GM18505 (cell line): ENCODE results near the gene OR10J4.

ENCODE experiments used
- ATAC-seq: cut with Tn5 transposase; IDR thresholded peaks from one replicate; pipeline ENCODE4 v1.9.1; 2021; ENCODE audit not compliant: unreplicated experiment
- POLR2A ChIP-seq: IDR thresholded peaks from 4 replicates; pipeline ENCODE4 v1.6.1; 2011; ENCODE audit warnings: borderline replicate concordance; ENCODE audit not compliant: insufficient read depth, insufficient read length; ENCODE audit errors: extremely low read depth

OR10J4 gene

DNA sequence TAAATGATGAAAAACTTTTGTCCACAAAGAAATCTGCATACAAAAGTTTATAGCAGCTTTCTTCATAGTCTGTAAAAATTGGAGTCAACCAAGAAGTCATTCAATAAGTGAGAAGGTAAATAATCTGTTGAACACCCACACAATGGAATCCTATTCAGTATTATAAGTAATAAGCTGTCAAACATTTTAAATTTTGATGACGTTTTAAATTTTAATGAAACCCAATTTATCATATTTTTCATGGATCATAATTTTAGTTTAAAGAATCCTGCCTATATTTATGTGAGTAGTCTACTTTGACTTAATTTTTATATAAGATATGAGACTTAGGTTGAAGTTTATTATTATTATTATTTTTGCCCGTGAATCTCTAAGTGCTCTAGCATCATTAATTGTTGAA is 27.5 kb downstream of the OR10J4 start:
- ATAC-seq, result no peak
- TF ChIP-seq POLR2A, result no peak

DNA sequence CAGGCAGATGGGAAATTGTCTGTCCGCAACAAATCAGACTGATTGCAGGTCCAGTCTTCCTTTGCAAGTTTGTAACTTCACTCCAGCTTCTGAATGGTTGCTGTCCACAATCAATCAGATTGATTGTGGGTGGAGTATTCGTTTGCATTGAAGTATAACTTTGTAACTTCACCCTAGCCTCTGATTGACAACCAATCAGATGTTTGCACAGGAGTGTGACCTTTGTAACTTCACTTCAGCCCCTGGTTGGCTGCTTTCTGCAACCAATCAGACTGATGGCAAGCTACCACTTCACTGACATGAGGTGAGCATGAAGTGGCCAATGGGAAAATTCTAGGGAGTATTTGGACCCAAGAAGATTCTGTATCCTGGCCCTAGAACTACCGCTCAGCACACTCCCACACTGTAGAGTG is 33.2 kb downstream of the OR10J4 start:
- ATAC-seq, result no peak
- TF ChIP-seq POLR2A, result no peak

DNA sequence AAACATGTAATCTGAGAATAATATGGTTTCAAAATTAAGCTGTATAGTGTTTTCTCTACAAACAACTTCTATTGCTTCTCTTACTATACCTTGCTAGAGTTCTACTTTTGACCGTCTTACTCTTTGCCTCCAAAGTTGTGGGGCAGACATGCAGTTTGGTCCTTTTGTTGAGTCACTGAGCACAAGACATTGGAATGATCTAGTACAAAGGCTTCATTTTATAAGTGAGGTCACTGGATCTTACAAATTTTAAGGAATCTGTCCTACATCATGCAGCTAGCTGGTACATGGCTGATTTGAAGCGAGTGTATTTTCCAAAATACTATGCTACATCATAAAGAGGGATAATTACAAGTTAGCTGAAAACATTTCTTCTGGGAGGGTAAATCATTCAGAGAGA is 36.3 kb downstream of the OR10J4 start:
- no peak for TF ChIP-seq POLR2A
- no peak for ATAC-seq

DNA sequence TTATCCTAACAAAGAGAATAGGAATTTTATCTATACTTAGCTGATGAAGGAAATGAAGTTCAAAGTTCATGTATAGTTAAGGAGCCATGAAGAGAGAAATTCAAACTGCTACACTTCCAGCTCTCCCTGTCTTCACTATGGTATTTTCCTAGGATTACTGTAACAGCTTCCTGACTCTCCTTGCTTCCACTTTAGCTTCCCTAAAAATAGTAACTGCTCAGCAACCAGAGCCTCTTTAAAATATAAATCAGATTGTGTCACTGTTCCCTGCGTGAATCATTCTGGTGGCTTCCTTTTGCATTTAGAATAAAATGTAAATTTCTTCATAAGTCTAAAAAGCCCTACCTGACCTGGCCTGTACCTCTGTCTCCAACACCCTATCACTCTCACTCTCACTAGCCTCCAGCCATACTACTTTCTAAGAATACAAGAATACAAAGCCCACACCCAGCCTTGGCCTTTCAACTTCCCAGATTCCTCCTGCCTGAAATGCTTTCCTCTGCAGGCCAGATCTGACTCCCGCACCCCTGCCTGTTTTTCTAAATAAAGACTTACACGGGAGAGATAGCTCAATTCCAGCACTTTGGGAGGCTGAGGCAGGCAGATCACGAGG is 38.0 kb downstream of the OR10J4 start:
- TF ChIP-seq POLR2A, result no peak
- ATAC-seq, result no peak

DNA sequence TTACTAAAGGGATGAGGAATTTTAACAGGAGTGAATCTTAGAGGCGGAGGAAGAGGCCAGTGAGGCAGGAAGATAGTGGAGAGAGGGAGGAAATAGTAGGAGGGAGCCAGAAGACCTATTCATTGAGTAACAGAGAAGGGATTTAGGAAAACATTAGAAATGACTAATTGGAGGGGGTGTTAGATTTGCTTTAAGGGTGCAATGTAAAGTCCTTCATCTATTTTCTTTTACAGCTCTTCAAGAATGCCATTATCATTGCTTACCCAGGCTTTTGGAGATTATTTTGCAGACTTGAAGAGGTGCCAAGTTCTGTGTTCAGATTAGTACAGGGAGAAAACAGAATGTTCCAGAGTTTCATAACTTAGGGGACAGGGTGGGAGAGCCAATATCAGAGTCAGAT is 41.3 kb downstream of the OR10J4 start:
- no peak for ATAC-seq
- no peak for TF ChIP-seq POLR2A

DNA sequence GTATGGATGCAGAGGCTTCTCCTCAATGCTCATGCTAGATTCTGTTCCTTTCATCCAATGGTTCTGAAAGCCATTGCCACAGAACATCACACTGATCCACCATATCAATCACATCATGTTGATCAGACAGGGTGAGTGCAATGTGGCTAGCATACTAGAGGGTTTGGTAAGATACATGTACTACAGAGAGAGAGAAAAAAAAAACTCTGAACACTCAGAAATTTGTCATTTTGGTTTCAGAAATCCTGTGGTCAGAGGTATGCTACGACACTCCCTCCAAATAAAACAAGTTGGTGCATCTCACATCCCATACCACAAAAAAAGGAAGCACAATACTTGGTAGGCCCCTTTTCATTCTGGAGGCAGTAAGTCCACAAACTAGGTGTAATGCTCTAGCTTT is 42.9 kb downstream of the OR10J4 start:
- no peak for TF ChIP-seq POLR2A
- ATAC-seq, result no peak
